OCI-LY3 (cell line): ENCODE data around the gene GPRC5B.

Experiments
- EZH2phosphoT487 ChIP-seq: fragments of 200-600 bp; shearing (Covaris generic); IDR thresholded peaks from 2 replicates; pipeline ENCODE4 v1.6.1; 2018; ENCODE audit warnings: antibody characterized with exemption, mixed run types, low read depth
- TF ChIP-seq, protein P1 (sequence below): fragments of 200-600, 300-600 bp; sonication (generic); IDR thresholded peaks from 2 replicates; pipeline ENCODE4 v1.5.1; 2014; ENCODE audit warnings: antibody characterized with exemption, low read length, low read depth

DNA sequence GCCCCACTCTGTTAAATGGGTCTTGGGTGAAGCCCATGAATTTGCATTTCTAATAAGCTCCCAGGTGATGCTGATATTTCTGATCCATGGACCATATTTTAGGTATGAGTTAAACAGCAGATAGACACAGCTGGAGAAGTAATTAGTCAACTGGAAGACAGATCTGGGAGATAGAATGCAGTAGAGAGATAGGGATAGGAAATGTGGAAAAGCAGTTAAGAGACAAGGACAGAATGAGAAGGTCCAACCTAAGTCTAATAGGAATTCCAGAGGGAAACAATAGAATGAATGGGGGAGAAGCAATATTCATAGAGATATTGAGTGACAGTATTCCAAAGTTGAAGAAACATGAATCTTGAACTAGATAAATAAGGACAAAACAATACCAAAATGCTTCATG lies 71.7 kb downstream of the GPRC5B start:
- TF ChIP-seq, protein P1, sequence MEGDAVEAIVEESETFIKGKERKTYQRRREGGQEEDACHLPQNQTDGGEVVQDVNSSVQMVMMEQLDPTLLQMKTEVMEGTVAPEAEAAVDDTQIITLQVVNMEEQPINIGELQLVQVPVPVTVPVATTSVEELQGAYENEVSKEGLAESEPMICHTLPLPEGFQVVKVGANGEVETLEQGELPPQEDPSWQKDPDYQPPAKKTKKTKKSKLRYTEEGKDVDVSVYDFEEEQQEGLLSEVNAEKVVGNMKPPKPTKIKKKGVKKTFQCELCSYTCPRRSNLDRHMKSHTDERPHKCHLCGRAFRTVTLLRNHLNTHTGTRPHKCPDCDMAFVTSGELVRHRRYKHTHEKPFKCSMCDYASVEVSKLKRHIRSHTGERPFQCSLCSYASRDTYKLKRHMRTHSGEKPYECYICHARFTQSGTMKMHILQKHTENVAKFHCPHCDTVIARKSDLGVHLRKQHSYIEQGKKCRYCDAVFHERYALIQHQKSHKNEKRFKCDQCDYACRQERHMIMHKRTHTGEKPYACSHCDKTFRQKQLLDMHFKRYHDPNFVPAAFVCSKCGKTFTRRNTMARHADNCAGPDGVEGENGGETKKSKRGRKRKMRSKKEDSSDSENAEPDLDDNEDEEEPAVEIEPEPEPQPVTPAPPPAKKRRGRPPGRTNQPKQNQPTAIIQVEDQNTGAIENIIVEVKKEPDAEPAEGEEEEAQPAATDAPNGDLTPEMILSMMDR, result no peak
- no peak for TF ChIP-seq EZH2phosphoT487
